ENCODE data around the gene ZDHHC14.

Gene ZDHHC14

GRCh38 chr6:157684620-157685299, 303.8 kb downstream of the ZDHHC14 start:
- no peak for TF ChIP-seq CTCF (IDR thresholded peaks at IDR 0.05; ENCODE audit: low read depth, low read length, poor library complexity, severe bottlenecking)
- TF ChIP-seq EZH2phosphoT487 (IDR thresholded peaks at IDR 0.05; ENCODE audit: borderline replicate concordance, low read length), result no peak
- Histone ChIP-seq H3K4me3 (ENCODE audit: low read length) (no peak overlapping the region), H3K36me3 (ENCODE audit: control insufficient read depth, low read length) (no peaks in the 10 kb centered on the region), H3K79me2 (ENCODE audit: control insufficient read depth, low read length) (no peaks in the 10 kb centered on the region), H3K27me3 (ENCODE audit: control insufficient read depth, low read length) (peaks cover 3% of the 10 kb centered on the region; the same call in 1 of the 2 replicates), H3K4me1 (ENCODE audit: control insufficient read depth, low read length) (no peaks in the 10 kb centered on the region), H3K4me2 (ENCODE audit: low read length) (no peak overlapping the region), H4K20me1 (ENCODE audit: control insufficient read depth, insufficient read depth, low read depth, low read length) (no peaks in the 10 kb centered on the region), H3K9me2 (replicated peaks; ENCODE audit: control insufficient read depth, low read length) (no peaks in the 10 kb centered on the region), H3K9me3 (ENCODE audit: control insufficient read depth, insufficient read depth, low read length) (no peaks in the 10 kb centered on the region), H3F3A (ENCODE audit: control insufficient read depth, insufficient read depth) (no peaks in the 10 kb centered on the region), H3K27ac (ENCODE audit: low read depth, low read length) (no peak overlapping the region)

- no peaks in the 10 kb centered on the region for H4K20me1 ChIP-seq (ENCODE audit: control insufficient read depth, insufficient read depth, low read depth, low read length)
- H3K4me2 ChIP-seq (ENCODE audit: low read length), result no peak overlapping the region
Measured at GRCh38 chr6:157685596-157686280, 304.7 kb downstream of the ZDHHC14 start.

GRCh38 chr6:157688275-157688959, 307.4 kb downstream of the ZDHHC14 start:
- Histone ChIP-seq H3K9me2 (replicated peaks; ENCODE audit: control insufficient read depth, low read length) (no peaks in the 10 kb centered on the region), H3K27me3 (ENCODE audit: control insufficient read depth, low read length) (peaks cover 2% of the 10 kb centered on the region; the same call in 1 of the 2 replicates)

More at GRCh38 chr6:157685596-157686280, 304.7 kb downstream of the ZDHHC14 start:
- H3K9me2 ChIP-seq (replicated peaks; ENCODE audit: control insufficient read depth, low read length), result no peaks in the 10 kb centered on the region
- no peaks in the 10 kb centered on the region for H3K79me2 ChIP-seq (ENCODE audit: control insufficient read depth, low read length)
- no peaks in the 10 kb centered on the region for H3K4me1 ChIP-seq (ENCODE audit: control insufficient read depth, low read length)
- no peaks in the 10 kb centered on the region for H3K9me3 ChIP-seq (ENCODE audit: control insufficient read depth, insufficient read depth, low read length)
- no peaks in the 10 kb centered on the region for H3K36me3 ChIP-seq (ENCODE audit: control insufficient read depth, low read length)
- no peak overlapping the region for H3K27ac ChIP-seq (ENCODE audit: low read depth, low read length)
- no peak for TF ChIP-seq EZH2phosphoT487 (IDR thresholded peaks at IDR 0.05; ENCODE audit: borderline replicate concordance, low read length)
- no peaks in the 10 kb centered on the region for H3K27me3 ChIP-seq (ENCODE audit: control insufficient read depth, low read length)
- no peak overlapping the region for H3K4me3 ChIP-seq (ENCODE audit: low read length)
- H3F3A ChIP-seq (ENCODE audit: control insufficient read depth, insufficient read depth), result no peaks in the 10 kb centered on the region

More at GRCh38 chr6:157688275-157688959, 307.4 kb downstream of the ZDHHC14 start:
- Histone ChIP-seq H3K36me3 (ENCODE audit: control insufficient read depth, low read length) (no peaks in the 10 kb centered on the region), H3K4me1 (ENCODE audit: control insufficient read depth, low read length) (no peaks in the 10 kb centered on the region), H3K27ac (ENCODE audit: low read depth, low read length) (no peak overlapping the region), H3K9me3 (ENCODE audit: control insufficient read depth, insufficient read depth, low read length) (no peaks in the 10 kb centered on the region), H3K4me2 (ENCODE audit: low read length) (no peak overlapping the region), H4K20me1 (ENCODE audit: control insufficient read depth, insufficient read depth, low read depth, low read length) (no peaks in the 10 kb centered on the region), H3F3A (ENCODE audit: control insufficient read depth, insufficient read depth) (no peaks in the 10 kb centered on the region), H3K4me3 (ENCODE audit: low read length) (no peak overlapping the region), H3K79me2 (ENCODE audit: control insufficient read depth, low read length) (no peaks in the 10 kb centered on the region)
- TF ChIP-seq EZH2phosphoT487 (IDR thresholded peaks at IDR 0.05; ENCODE audit: borderline replicate concordance, low read length), result no peak
- no peak for TF ChIP-seq CTCF (IDR thresholded peaks at IDR 0.05; ENCODE audit: low read depth, low read length, poor library complexity, severe bottlenecking)
